Motor neuron (in vitro differentiated cells): Measurements from ENCODE around the gene PPP4C. TPM values are rescaled to one million over a fixed set of nuclear protein-coding genes. Genes with fewer than 3 reads are reported as not detected.
"Not testable (repeated sequence)": the region's sequence is repeated elsewhere in the genome, so short reads cannot be mapped to it uniquely, and the experiment has no call there.

Source experiments
- ATAC-seq, 8 experiments: fragments of 200-7000 bp; cut with Tn5 transposase; replicated peaks in 6 of 8; 2 replicates each; pipeline ENCODE4 v1.8.0; 2021; ENCODE audit warnings: mild to moderate bottlenecking in 8 of 8, moderate library complexity in 8 of 8
- H3K27ac ChIP-seq, 2 donors: fragments of 250-450 bp; sonication (Bioruptor Pico); 2 replicates each; pipeline ENCODE4 v1.9.0; 2021; ENCODE audit warnings: antibody characterized with exemption in 2 of 2, mild to moderate bottlenecking in 2 of 2, moderate library complexity in 1 of 2
- H3K4me1 ChIP-seq, 2 donors: fragments of 250-450 bp; sonication (Bioruptor Pico); replicated peaks in 1 of 2; 2 replicates each; pipeline ENCODE4 v1.6.1; 2021; ENCODE audit warnings: antibody characterized with exemption in 2 of 2, mild to moderate bottlenecking in 2 of 2, moderate library complexity in 1 of 2
- H3K4me3 ChIP-seq, 5 donors: fragments of 250-450 bp; sonication (Bioruptor Pico); 2 replicates each; pipeline ENCODE4 v1.9.0; 2021; ENCODE audit warnings: antibody characterized with exemption in 5 of 5, mild to moderate bottlenecking in 5 of 5, moderate library complexity in 4 of 5
- WGBS, 10 experiments: fragments of 450-650 bp; shearing (Covaris generic); methylation state at CpG; one replicate each; pipeline ENCODE4 v1.0.0; 2022; 5-methylcytosine and 5-hydroxymethylcytosine counted together
- in situ Hi-C, 9 experiments: fragments of 400-800 bp; cut with MboI; loops; one replicate each; pipeline ENCODE4 v1.15.0; 2021; ENCODE audit warnings: low sequenced_read_pairs in 9 of 9, low pct_unique_long_range_greater_than_20kb in 2 of 9; ENCODE audit not compliant: unreplicated experiment in 9 of 9
- total RNA-seq, 8 experiments: library from RNA; unstranded; fragments of 300-600 nt; gene quantifications; 2 replicates each; pipeline versions ENCODE4 v1.2.3 to v1.2.4, GENCODE V29; 2022

PPP4C gene
- total RNA-seq, 8 experiments from 2014 or later = 40.1 to 83.7 (median 62.7) TPM

GRCh38 chr16:30114833-30115232, 39.0 kb downstream of the PPP4C start:
- ATAC-seq, H3K27ac ChIP-seq, H3K4me1 ChIP-seq, H3K4me3 ChIP-seq: not testable (repeated sequence)
- in situ Hi-C loops = loop anchor here in 1 of 9 experiments (25.0 kb wide), 1 partner anchor 297 kb away; the partner anchor contains the start of gene ZNF771
- 88 to 100% (median 100%) methylated on average over 1 to 6 of the region's 7 CpGs; no CpG with 5 or more reads in 3 of the 10 experiments for WGBS, 10 experiments

- in situ Hi-C loops = loop anchor here in 1 of 9 experiments (25.0 kb wide), 1 partner anchor 297 kb away; the partner anchor contains the start of gene ZNF771
- Histone ChIP-seq H3K4me3 (no peak overlapping the region), H3K4me1 (peaks cover 0 to 8% of the 10 kb centered on the region in 2 donors), H3K27ac (no peak overlapping the region)
- 90 to 100% (median 94%) methylated on average over 2 to 6 of the region's 7 CpGs; no CpG with 5 or more reads in 6 of the 10 experiments for WGBS, 10 experiments
- ATAC-seq = no peak
Observed at GRCh38 chr16:30115238-30115637, 39.4 kb downstream of the PPP4C start.

GRCh38 chr16:30116291-30117207, 40.8 kb downstream of the PPP4C start:
- WGBS, 10 experiments = 60 to 100% (median 93%) methylated on average over 1 to 4 of the region's 16 CpGs; no CpG with 5 or more reads in 6 of the 10 experiments
- Histone ChIP-seq H3K4me3 (no peak overlapping the region), H3K27ac (no peak overlapping the region), H3K4me1 (peaks cover 0 to 8% of the 10 kb centered on the region in 2 donors)
- no peak for ATAC-seq
- in situ Hi-C loops = loop anchor here in 1 of 9 experiments (25.0 kb wide), 1 partner anchor 296 kb away; the partner anchor contains the start of gene ZNF771

- in situ Hi-C loops = loop anchor here in 1 of 9 experiments (25.0 kb wide), 1 partner anchor 295 kb away; the partner anchor contains the start of gene ZNF771
- H3K4me3 ChIP-seq = no peak overlapping the region
- H3K4me1 ChIP-seq = peaks cover 0 to 11% of the 10 kb centered on the region in 2 donors
- H3K27ac ChIP-seq = no peak overlapping the region
- WGBS, 10 experiments = 40 to 100% (median 93%) methylated on average over 1 to 9 of the region's 10 CpGs; no CpG with 5 or more reads in 5 of the 10 experiments
- no peak for ATAC-seq
Observed at GRCh38 chr16:30117768-30118167, 42.0 kb downstream of the PPP4C start.

GRCh38 chr16:30119428-30119827, 43.6 kb downstream of the PPP4C start:
- WGBS, 10 experiments = 43 to 100% (median 98%) methylated on average over 1 to 2 of the region's 2 CpGs; no CpG with 5 or more reads in 4 of the 10 experiments
- Histone ChIP-seq H3K4me3 (no peak overlapping the region), H3K4me1 (peaks cover 2 to 3% of the 10 kb centered on the region in 2 donors), H3K27ac (no peak overlapping the region)
- in situ Hi-C loops = loop anchor here in 1 of 9 experiments (25.0 kb wide), 1 partner anchor 293 kb away; the partner anchor contains the start of gene ZNF771
- peak in 1 of 8 experiments; percentile 7 for ATAC-seq

GRCh38 chr16:30120340-30121105, 44.7 kb downstream of the PPP4C start:
- Histone ChIP-seq H3K27ac (no peak overlapping the region), H3K4me3 (no peak overlapping the region), H3K4me1 (peaks cover 2 to 3% of the 10 kb centered on the region in 2 donors)
- 80 to 100% (median 93%) methylated on average over 1 to 2 of the region's 3 CpGs; no CpG with 5 or more reads in 4 of the 10 experiments for WGBS, 10 experiments
- in situ Hi-C loops = loop anchor here in 1 of 9 experiments (25.0 kb wide), 1 partner anchor 292 kb away; the partner anchor contains the start of gene ZNF771
- ATAC-seq = no peak

- in situ Hi-C loops = loop anchor here in 1 of 9 experiments (25.0 kb wide), 1 partner anchor 290 kb away; the partner anchor contains the start of gene ZNF771
- H3K4me1 ChIP-seq = peaks cover 2 to 3% of the 10 kb centered on the region in 2 donors
- WGBS, 10 experiments = 0 to 100% (median 93%) methylated on average over 2 to 16 of the region's 31 CpGs; no CpG with 5 or more reads in 3 of the 10 experiments
- H3K4me3 ChIP-seq = peak overlapping the region; percentile 53 to 81 (median 63)
- peak overlapping the region; percentile 75 to 89 for H3K27ac ChIP-seq
- peak in 4 of 8 experiments; percentile 12 to 18 (median 14) for ATAC-seq
Observed at GRCh38 chr16:30121741-30122571, 46.2 kb downstream of the PPP4C start.

GRCh38 chr16:30122604-30123160, 46.9 kb downstream of the PPP4C start:
- Histone ChIP-seq H3K4me3 (peak overlapping the region; percentile 53 to 81 (median 63)), H3K27ac (peak overlapping the region; percentile 75 to 89), H3K4me1 (peaks cover 2 to 3% of the 10 kb centered on the region in 2 donors)
- WGBS, 10 experiments = 0% methylated on average over 1 of the region's 42 CpGs; no CpG with 5 or more reads in 9 of the 10 experiments
- ATAC-seq = peak; percentile 8 to 82 (median 72)
- in situ Hi-C loops = loop anchor here in 1 of 9 experiments (25.0 kb wide), 1 partner anchor 290 kb away; the partner anchor contains the start of gene ZNF771

GRCh38 chr16:30124985-30125379, 49.2 kb downstream of the PPP4C start:
- Histone ChIP-seq H3K27ac (no peak overlapping the region), H3K4me1 (peaks cover 2 to 3% of the 10 kb centered on the region in 2 donors), H3K4me3 (no peak overlapping the region)
- WGBS, 10 experiments = 83 to 100% methylated on average over 1 to 2 of the region's 4 CpGs; no CpG with 5 or more reads in 8 of the 10 experiments
- ATAC-seq = no peak
- in situ Hi-C loops = loop anchor here in 1 of 9 experiments (25.0 kb wide), 1 partner anchor 287 kb away; the partner anchor contains the start of gene ZNF771

GRCh38 chr16:30125690-30126089, 49.9 kb downstream of the PPP4C start:
- H3K4me1 ChIP-seq, H3K27ac ChIP-seq, ATAC-seq, in situ Hi-C loops, H3K4me3 ChIP-seq: not testable (repeated sequence)
- 50 to 100% (median 89%) methylated on average over 1 to 5 of the region's 9 CpGs; no CpG with 5 or more reads in 2 of the 10 experiments for WGBS, 10 experiments

GRCh38 chr16:30127993-30128392, 52.2 kb downstream of the PPP4C start:
- H3K4me3 ChIP-seq = no peak overlapping the region
- no peak overlapping the region for H3K27ac ChIP-seq
- WGBS, 10 experiments = 14 to 67% (median 58%) methylated on average over 1 of the region's 1 CpG; no CpG with 5 or more reads in 6 of the 10 experiments
- in situ Hi-C loops = no loop called here
- no peak for ATAC-seq
- H3K4me1 ChIP-seq = peaks cover 0 to 2% of the 10 kb centered on the region in 2 donors
